H9 (cell line): ENCODE results near the gene BHLHA9. TPM values are rescaled to one million over a fixed set of nuclear protein-coding genes. Genes with fewer than 3 reads are reported as not detected.

Experiments used
- DNase-seq: peaks from one replicate; pipeline ENCODE4 v3.0.0-alpha.2; 2017
- H2AFZ ChIP-seq: one replicate; pipeline ENCODE4 v1.6.1; 2013; ENCODE audit warnings: mild to moderate bottlenecking, low read length, control low read depth, moderate library complexity
- H2AK5ac ChIP-seq: 2 replicates; pipeline ENCODE4 v1.6.1; 2013; ENCODE audit warnings: low read length, control low read depth, mixed read lengths; ENCODE audit not compliant: insufficient read length
- H2BK120ac ChIP-seq: one replicate; pipeline ENCODE4 v1.6.1; 2013; ENCODE audit warnings: low read depth, mild to moderate bottlenecking, low read length, control low read depth, inconsistent platforms; ENCODE audit not compliant: poor library complexity, severe bottlenecking
- H2BK12ac ChIP-seq: 2 replicates; pipeline ENCODE4 v1.6.1; 2013; ENCODE audit warnings: low read length, control low read depth, mixed read lengths, low read depth; ENCODE audit not compliant: insufficient read length
- H2BK15ac ChIP-seq: 2 replicates; pipeline ENCODE4 v1.6.1; 2013; ENCODE audit warnings: low read depth, low read length, control low read depth
- H2BK20ac ChIP-seq: one replicate; pipeline ENCODE4 v1.6.1; 2013; ENCODE audit warnings: low read depth, mild to moderate bottlenecking, low read length, control low read depth, inconsistent platforms; ENCODE audit not compliant: poor library complexity, severe bottlenecking
- H2BK5ac ChIP-seq: 2 replicates; pipeline ENCODE4 v1.6.1; 2013; ENCODE audit warnings: low read length, control low read depth, mixed read lengths; ENCODE audit not compliant: insufficient read length
- H3K14ac ChIP-seq: 2 replicates; pipeline ENCODE4 v1.6.1; 2013; ENCODE audit warnings: low read length, control low read depth; ENCODE audit not compliant: insufficient read depth
- H3K18ac ChIP-seq: 2 replicates; pipeline ENCODE4 v1.6.1; 2013; ENCODE audit warnings: low read depth, mild to moderate bottlenecking, mixed read lengths, low read length, control low read depth; ENCODE audit not compliant: insufficient read length
- H3K23ac ChIP-seq: 2 replicates; pipeline ENCODE4 v1.6.1; 2013; ENCODE audit warnings: low read length, control low read depth, mixed read lengths, low read depth; ENCODE audit not compliant: insufficient read length
- H3K23me2 ChIP-seq: 2 replicates; pipeline ENCODE4 v1.6.1; 2013; ENCODE audit warnings: low read depth, mild to moderate bottlenecking, mixed read lengths, low read length, control low read depth; ENCODE audit not compliant: insufficient read length, poor library complexity, severe bottlenecking
- H3K27ac ChIP-seq: 2 replicates; pipeline ENCODE4 v1.5.1; 2013; ENCODE audit warnings: low read length, control low read depth, mixed read lengths, low read depth; ENCODE audit not compliant: insufficient read length
- H3K27me3 ChIP-seq: 2 replicates; pipeline ENCODE4 v1.6.1; 2013; ENCODE audit warnings: low read length, control low read depth, inconsistent platforms; ENCODE audit not compliant: insufficient read depth
- H3K4ac ChIP-seq: 2 replicates; pipeline ENCODE4 v1.6.1; 2013; ENCODE audit warnings: low read depth, mild to moderate bottlenecking, control low read depth, inconsistent platforms, low read length, moderate library complexity
- H3K4me1 ChIP-seq: 2 replicates; pipeline ENCODE4 v1.6.1; 2013; ENCODE audit warnings: low read length, control low read depth, inconsistent platforms; ENCODE audit not compliant: insufficient read depth
- H3K4me2 ChIP-seq: 2 replicates; pipeline ENCODE4 v1.6.1; 2013; ENCODE audit warnings: low read length, control low read depth, mixed read lengths; ENCODE audit not compliant: insufficient read length, insufficient read depth
- H3K56ac ChIP-seq: 2 replicates; pipeline ENCODE4 v1.6.1; 2013; ENCODE audit warnings: low read depth, mild to moderate bottlenecking, mixed read lengths, low read length, control low read depth; ENCODE audit not compliant: insufficient read length
- H3K79me1 ChIP-seq: 2 replicates; pipeline ENCODE4 v1.6.1; 2013; ENCODE audit warnings: low read depth, mild to moderate bottlenecking, moderate library complexity, low read length, control low read depth, inconsistent platforms; ENCODE audit not compliant: insufficient read depth, poor library complexity, severe bottlenecking
- H3K79me2 ChIP-seq: 2 replicates; pipeline ENCODE4 v1.6.1; 2013; ENCODE audit warnings: low read length, control low read depth, inconsistent platforms; ENCODE audit not compliant: insufficient read depth
- H3K9ac ChIP-seq: 2 replicates; pipeline ENCODE4 v1.6.1; 2013; ENCODE audit warnings: low read length, control low read depth, mixed read lengths; ENCODE audit not compliant: insufficient read length; ENCODE audit errors: extremely low read depth
- H3K9me3 ChIP-seq: one replicate; pipeline ENCODE4 v1.6.1; 2013; ENCODE audit warnings: low read depth, low read length, inconsistent platforms; ENCODE audit not compliant: control insufficient read depth
- H3T11ph ChIP-seq: one replicate; pipeline ENCODE4 v1.6.1; 2013; ENCODE audit warnings: mild to moderate bottlenecking, low read length, control low read depth, inconsistent platforms
- H4K20me1 ChIP-seq: one replicate; pipeline ENCODE4 v1.6.1; 2013; ENCODE audit not compliant: control insufficient read depth, insufficient read length, insufficient read depth
- H4K5ac ChIP-seq: 2 replicates; pipeline ENCODE4 v1.6.1; 2013; ENCODE audit warnings: low read depth, mild to moderate bottlenecking, mixed read lengths, low read length, control low read depth; ENCODE audit not compliant: insufficient read length
- H4K8ac ChIP-seq: replicated peaks from 2 replicates; pipeline ENCODE4 v1.6.1; 2013; ENCODE audit warnings: low read length, control low read depth, mixed read lengths, low read depth; ENCODE audit not compliant: insufficient read length
- H4K91ac ChIP-seq: 2 replicates; pipeline ENCODE4 v1.6.1; 2013; ENCODE audit warnings: low read depth, mild to moderate bottlenecking, moderate library complexity, mixed read lengths, low read length, control low read depth; ENCODE audit not compliant: insufficient read length
- H3K27ac Mint-ChIP-seq, 3 experiments: 2 replicates in 2 of 3; 3 replicates in 1 of 3; pipeline ENCODE4 v1.8.0; 2020 to 2021; ENCODE audit warnings: mixed read lengths in 3 of 3, mild to moderate bottlenecking in 1 of 3, moderate library complexity in 1 of 3
- H3K27me3 Mint-ChIP-seq: 2 replicates; pipeline ENCODE4 v1.8.0; 2021; ENCODE audit warnings: low read depth, mild to moderate bottlenecking, moderate library complexity, mixed read lengths
- H3K36me3 Mint-ChIP-seq, 3 experiments: 2 replicates in 2 of 3; 3 replicates in 1 of 3; pipeline ENCODE4 v1.8.0; 2020 to 2021; ENCODE audit warnings: low read depth in 3 of 3, mixed read lengths in 3 of 3; ENCODE audit not compliant: insufficient read depth in 1 of 3
- H3K4me1 Mint-ChIP-seq, 2 experiments: 2 replicates each; pipeline ENCODE4 v1.8.0; 2020; ENCODE audit warnings: mixed read lengths in 2 of 2
- H3K4me3 Mint-ChIP-seq, 2 experiments: 2 replicates in 1 of 2; 3 replicates in 1 of 2; pipeline ENCODE4 v1.8.0; 2020 to 2021; ENCODE audit warnings: mild to moderate bottlenecking in 2 of 2, mixed read lengths in 2 of 2, moderate library complexity in 1 of 2
- H3K9me3 Mint-ChIP-seq, 2 experiments: 2 replicates in 1 of 2; 3 replicates in 1 of 2; pipeline ENCODE4 v1.8.0; 2020; ENCODE audit warnings: mild to moderate bottlenecking in 2 of 2, mixed read lengths in 2 of 2, moderate library complexity in 1 of 2
- WGBS: extraction: QIAGEN DNeasy Blood & Tissue Kit; methylation state at CpG from one replicate; pipeline ENCODE4 v1.1.7; 2013; ENCODE audit warnings: missing lambda C conversion rate, low lambda C conversion rate, mixed read lengths; ENCODE audit not compliant: insufficient read length; ENCODE audit errors: extremely low coverage; 5-methylcytosine and 5-hydroxymethylcytosine counted together
- total RNA-seq: library from RNA; stranded (reverse); gene quantifications from 2 replicates; pipeline ENCODE4 v1.2.1, GENCODE V29; 2021
- TF ChIP-seq, protein P1 (sequence below): fragments of 200-600 bp; sonication (generic); conservative IDR thresholded peaks from 3 replicates; pipeline ENCODE4 v1.8.0; 2021; ENCODE audit warnings: antibody characterized with exemption, mild to moderate bottlenecking

The BHLHA9 gene
- total RNA-seq, 1 experiment from 2014 or later, result not detected

DNA sequence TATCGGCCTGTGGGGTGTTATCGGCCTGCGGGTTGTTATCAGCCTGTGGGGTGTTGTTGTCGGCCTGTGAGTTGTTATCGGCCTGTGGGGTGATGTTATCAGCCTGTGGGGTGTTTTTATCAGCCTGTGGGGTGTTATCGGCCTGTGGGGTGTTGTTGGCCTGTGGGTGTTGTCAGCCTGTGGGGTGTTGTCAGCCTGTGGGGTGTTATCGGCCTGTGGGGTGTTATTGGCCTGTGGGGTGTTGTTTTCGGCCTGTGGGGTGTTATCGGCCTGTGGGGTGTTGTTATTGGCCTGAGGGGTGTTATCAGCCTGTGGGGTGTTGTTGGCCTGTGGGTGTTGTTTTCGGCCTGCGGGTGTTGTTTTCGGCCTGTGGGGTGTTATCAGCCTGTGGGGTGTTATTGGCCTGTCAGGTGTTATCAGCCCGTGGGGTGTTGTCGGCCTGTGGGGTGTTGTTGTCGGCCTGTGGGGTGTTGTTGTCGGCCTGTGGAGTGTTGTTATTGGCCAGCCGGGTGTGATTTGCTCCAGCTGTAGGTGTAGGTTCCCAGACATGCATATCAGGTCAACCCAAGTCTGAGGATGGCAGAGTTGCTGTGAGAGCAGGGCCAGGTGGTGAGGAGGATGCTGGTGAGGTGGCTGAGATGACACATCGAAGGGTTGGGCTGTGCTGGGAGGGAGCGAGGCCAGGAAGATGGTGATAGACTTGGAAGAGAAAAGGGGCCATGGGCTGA lies 16.3 kb downstream of the BHLHA9 start:
- no peak overlapping the region for H2AFZ ChIP-seq
- no peak overlapping the region for H4K5ac ChIP-seq
- no peak overlapping the region for H3K27ac ChIP-seq
- H2BK120ac ChIP-seq, result no peak overlapping the region
- peaks cover 14% of the 10 kb centered on the region for H3K27me3 Mint-ChIP-seq
- H4K20me1 ChIP-seq, result no peaks in the 10 kb centered on the region
- no peaks in the 10 kb centered on the region for H3K27me3 ChIP-seq
- H3K9me3 Mint-ChIP-seq, result peaks cover 31 to 33% of the 10 kb centered on the region in 2 experiments
- no peak overlapping the region for H3K4me2 ChIP-seq
- no peak for DNase-seq
- H3K9me3 ChIP-seq, result no peaks in the 10 kb centered on the region
- no peaks in the 10 kb centered on the region for H3K79me1 ChIP-seq
- peak overlapping the region in 2 of 3 experiments; percentile 75 to 93; a peak in 2 of 7 replicates for H3K27ac Mint-ChIP-seq
- H3K4me3 Mint-ChIP-seq, result no peak overlapping the region
- no peak overlapping the region for H3K56ac ChIP-seq
- no peak overlapping the region for H3K23ac ChIP-seq
- H3K18ac ChIP-seq, result no peak overlapping the region
- H3K79me2 ChIP-seq, result no peaks in the 10 kb centered on the region
- no peak overlapping the region for H2BK12ac ChIP-seq
- no peaks in the 10 kb centered on the region for H3K23me2 ChIP-seq
- H3K4me1 Mint-ChIP-seq, result no peaks in the 10 kb centered on the region
- H3K9ac ChIP-seq, result no peak overlapping the region
- H3K14ac ChIP-seq, result no peak overlapping the region
- H2BK15ac ChIP-seq, result no peak overlapping the region
- no peak overlapping the region for H4K8ac ChIP-seq
- H3K36me3 Mint-ChIP-seq, result peaks cover 4 to 9% (median 5%) of the 10 kb centered on the region in 3 experiments; a peak in 6 of 7 replicates
- H2BK20ac ChIP-seq, result no peak overlapping the region
- H2BK5ac ChIP-seq, result no peak overlapping the region
- no peak overlapping the region for H2AK5ac ChIP-seq
- WGBS, result no CpG with 5 or more reads among the region's 19 CpGs
- H3K4me1 ChIP-seq, result no peaks in the 10 kb centered on the region
- H3T11ph ChIP-seq, result no peak overlapping the region
- no peak overlapping the region for H3K4ac ChIP-seq
- no peak overlapping the region for H4K91ac ChIP-seq
- TF ChIP-seq, protein P1, sequence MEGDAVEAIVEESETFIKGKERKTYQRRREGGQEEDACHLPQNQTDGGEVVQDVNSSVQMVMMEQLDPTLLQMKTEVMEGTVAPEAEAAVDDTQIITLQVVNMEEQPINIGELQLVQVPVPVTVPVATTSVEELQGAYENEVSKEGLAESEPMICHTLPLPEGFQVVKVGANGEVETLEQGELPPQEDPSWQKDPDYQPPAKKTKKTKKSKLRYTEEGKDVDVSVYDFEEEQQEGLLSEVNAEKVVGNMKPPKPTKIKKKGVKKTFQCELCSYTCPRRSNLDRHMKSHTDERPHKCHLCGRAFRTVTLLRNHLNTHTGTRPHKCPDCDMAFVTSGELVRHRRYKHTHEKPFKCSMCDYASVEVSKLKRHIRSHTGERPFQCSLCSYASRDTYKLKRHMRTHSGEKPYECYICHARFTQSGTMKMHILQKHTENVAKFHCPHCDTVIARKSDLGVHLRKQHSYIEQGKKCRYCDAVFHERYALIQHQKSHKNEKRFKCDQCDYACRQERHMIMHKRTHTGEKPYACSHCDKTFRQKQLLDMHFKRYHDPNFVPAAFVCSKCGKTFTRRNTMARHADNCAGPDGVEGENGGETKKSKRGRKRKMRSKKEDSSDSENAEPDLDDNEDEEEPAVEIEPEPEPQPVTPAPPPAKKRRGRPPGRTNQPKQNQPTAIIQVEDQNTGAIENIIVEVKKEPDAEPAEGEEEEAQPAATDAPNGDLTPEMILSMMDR, result no peak
